Coronary artery (tissue), 2 donors: ENCODE results near the gene MOB1A.

ENCODE experiments used
- DNase-seq: peaks from one replicate; pipeline ENCODE4 v3.0.0-alpha.2; 2017; ENCODE audit warnings: low spot score
- H3K27ac ChIP-seq, 2 donors: fragments of 200-600 bp; sonication (generic); one replicate each; pipeline ENCODE4 v1.5.1; 2016 to 2019
- H3K4me3 ChIP-seq: fragments of 200-600 bp; sonication (generic); 2 replicates; pipeline ENCODE4 v1.5.1; 2016; ENCODE audit warnings: mild to moderate bottlenecking, moderate library complexity
- TF ChIP-seq, protein P1 (sequence below): fragments of 200-600 bp; sonication (generic); IDR thresholded peaks from one replicate; pipeline ENCODE4 v1.5.1; 2019; ENCODE audit warnings: antibody characterized with exemption

Gene MOB1A

GRCh38 chr2:74205596-74205995, 26.9 kb upstream of the MOB1A start:
- peak overlapping the region; percentile 24 to 51 for H3K27ac ChIP-seq
- H3K4me3 ChIP-seq = no peak overlapping the region
- TF ChIP-seq, protein P1, sequence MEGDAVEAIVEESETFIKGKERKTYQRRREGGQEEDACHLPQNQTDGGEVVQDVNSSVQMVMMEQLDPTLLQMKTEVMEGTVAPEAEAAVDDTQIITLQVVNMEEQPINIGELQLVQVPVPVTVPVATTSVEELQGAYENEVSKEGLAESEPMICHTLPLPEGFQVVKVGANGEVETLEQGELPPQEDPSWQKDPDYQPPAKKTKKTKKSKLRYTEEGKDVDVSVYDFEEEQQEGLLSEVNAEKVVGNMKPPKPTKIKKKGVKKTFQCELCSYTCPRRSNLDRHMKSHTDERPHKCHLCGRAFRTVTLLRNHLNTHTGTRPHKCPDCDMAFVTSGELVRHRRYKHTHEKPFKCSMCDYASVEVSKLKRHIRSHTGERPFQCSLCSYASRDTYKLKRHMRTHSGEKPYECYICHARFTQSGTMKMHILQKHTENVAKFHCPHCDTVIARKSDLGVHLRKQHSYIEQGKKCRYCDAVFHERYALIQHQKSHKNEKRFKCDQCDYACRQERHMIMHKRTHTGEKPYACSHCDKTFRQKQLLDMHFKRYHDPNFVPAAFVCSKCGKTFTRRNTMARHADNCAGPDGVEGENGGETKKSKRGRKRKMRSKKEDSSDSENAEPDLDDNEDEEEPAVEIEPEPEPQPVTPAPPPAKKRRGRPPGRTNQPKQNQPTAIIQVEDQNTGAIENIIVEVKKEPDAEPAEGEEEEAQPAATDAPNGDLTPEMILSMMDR = no peak
- peak; percentile 41 for DNase-seq

DNA sequence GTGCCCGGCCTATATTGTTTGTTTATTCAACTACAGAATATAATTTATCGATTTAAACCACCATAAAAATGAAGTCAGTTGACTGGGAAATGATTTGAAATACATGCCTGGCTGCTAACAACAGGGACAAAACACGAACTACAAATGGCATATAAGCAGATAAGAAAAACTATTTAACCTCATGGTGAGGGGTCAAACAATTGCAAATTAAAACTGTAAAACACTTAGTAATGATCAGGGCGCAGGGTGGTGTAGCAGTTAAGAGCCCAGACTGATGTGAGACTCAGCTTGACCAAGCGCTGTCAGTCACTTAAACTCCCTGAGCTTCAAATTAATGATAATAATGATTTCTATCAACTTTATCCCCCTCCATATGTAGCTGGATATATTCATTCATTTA, 26.4 kb upstream of the MOB1A start:
- Histone ChIP-seq H3K4me3 (no peak overlapping the region), H3K27ac (peak overlapping the region; percentile 24 to 62)
- no peak for DNase-seq
- TF ChIP-seq, protein P1 = no peak

GRCh38 chr2:74204436-74204835, 25.8 kb upstream of the MOB1A start:
- no peak overlapping the region for H3K4me3 ChIP-seq
- no peak for DNase-seq
- peak overlapping the region; percentile 62 to 65 for H3K27ac ChIP-seq
- TF ChIP-seq, protein P1 = no peak

- TF ChIP-seq, protein P1 = no peak
- Histone ChIP-seq H3K4me3 (no peak overlapping the region), H3K27ac (peak overlapping the region; percentile 29 to 95)
- DNase-seq = no peak
These were observed 22.9 kb upstream of the MOB1A start for GRCh38 chr2:74201596-74201995.

DNA sequence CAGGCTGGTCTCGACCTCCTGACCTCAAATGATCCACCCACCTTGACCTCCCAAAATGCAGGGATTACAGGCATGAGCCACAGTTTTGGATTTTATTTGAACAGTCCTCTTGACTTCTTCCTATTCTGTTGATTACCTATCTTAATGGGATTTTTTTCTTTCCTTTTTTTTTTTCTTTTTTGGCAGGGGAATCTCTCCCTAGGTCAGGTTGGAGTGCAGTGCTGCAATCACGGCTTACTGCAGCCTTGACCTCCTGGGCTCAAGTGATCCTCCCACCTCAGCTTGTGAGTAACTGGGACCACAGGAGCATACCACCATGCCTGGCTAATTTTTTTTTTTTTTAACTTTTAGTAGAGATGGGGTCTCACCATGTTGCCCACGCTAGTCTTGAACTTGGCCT, 22.5 kb upstream of the MOB1A start:
- Histone ChIP-seq H3K27ac (peak overlapping the region; percentile 60 to 95), H3K4me3 (peak overlapping the region; percentile 76)
- TF ChIP-seq, protein P1 = no peak
- DNase-seq = no peak

DNA sequence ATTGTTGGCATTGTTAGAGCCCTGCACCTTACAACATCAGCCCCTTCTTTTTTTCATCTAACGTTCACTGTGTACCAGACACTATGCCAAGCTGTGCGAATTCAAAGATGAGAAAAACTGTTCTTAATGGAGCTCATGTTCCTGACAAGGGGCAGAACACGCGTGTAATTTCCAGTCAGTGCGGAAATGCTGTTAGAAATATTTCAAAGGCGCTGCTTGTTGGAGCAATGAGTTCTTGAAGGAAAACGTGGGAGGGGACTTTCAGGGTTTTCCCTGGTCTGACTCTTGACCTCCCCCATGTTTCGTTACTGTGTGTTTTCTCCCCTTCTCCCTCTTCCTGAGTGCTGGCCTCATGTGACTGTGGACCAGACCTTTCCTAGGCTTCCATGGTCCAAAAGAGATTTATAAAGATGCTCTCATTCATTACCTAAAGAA, 21.2 kb upstream of the MOB1A start:
- Histone ChIP-seq H3K27ac (peak overlapping the region; percentile 94 to 95), H3K4me3 (peak overlapping the region; percentile 76)
- no peak for DNase-seq
- TF ChIP-seq, protein P1 = no peak

- Histone ChIP-seq H3K4me3 (peak overlapping the region; percentile 76), H3K27ac (peak overlapping the region; percentile 94 to 95)
- TF ChIP-seq, protein P1 = no peak
- DNase-seq = no peak
These were observed 20.6 kb upstream of the MOB1A start for GRCh38 chr2:74199275-74199701.
